SU-DHL-6 (cell line): ENCODE results near the gene DNAAF1.

ENCODE experiments used
- EZH2phosphoT487 ChIP-seq: fragments of 200-600 bp; sonication (generic), shearing (Covaris generic); conservative IDR thresholded peaks from 2 replicates; pipeline ENCODE4 v1.6.1; 2018; ENCODE audit warnings: mild to moderate bottlenecking, antibody characterized with exemption, low read length, moderate library complexity, mixed read lengths
- TF ChIP-seq, protein P1 (sequence below): fragments of 200-600 bp; sonication (generic); IDR thresholded peaks from one replicate; pipeline ENCODE4 v1.5.1; 2017; ENCODE audit warnings: antibody characterized with exemption, mild to moderate bottlenecking, low read length, moderate library complexity; ENCODE audit not compliant: insufficient read depth, poor library complexity, severe bottlenecking

DNA sequence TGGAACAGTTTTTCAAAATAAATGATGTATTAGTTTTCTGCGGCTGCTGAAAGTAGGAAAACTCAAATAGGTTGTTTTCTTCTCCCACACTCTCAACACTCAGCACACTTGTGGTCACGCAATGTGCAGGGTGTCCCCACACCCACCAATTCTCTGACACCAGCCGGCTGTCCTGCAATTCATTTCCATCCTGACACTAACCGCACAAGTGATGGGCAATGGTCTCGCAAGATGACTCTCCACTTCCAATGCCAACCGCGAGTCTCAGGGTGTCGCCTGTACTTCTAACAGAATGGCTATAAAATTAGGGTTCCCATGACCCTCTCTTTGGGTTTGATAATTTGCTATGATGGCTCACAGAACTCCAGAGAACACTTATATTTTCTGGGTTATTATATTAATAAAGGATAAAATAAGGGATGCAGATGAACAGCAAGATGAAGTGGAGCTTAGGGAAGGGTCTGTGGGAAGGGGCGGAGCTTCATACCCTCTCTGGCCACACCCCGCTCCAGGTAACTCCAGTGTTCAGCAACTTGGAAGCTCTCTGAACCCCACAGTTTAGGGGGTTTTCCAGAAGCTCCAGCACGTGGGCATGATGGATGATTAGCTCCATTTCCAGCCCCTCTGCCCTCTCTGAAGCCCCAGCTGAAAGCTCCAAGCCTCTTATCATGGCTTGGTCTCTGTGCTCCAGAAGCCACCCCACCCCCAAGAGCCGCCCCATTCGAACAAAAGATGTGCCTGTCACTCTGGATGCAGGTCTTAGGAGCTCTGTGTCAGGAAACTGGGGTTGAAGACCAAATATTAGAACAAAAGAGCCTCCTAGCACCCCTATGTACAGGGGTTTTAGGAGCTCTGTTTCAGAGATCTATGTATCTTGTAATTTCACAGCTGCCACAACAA lies 21.9 kb downstream of the DNAAF1 start:
- TF ChIP-seq, protein P1, sequence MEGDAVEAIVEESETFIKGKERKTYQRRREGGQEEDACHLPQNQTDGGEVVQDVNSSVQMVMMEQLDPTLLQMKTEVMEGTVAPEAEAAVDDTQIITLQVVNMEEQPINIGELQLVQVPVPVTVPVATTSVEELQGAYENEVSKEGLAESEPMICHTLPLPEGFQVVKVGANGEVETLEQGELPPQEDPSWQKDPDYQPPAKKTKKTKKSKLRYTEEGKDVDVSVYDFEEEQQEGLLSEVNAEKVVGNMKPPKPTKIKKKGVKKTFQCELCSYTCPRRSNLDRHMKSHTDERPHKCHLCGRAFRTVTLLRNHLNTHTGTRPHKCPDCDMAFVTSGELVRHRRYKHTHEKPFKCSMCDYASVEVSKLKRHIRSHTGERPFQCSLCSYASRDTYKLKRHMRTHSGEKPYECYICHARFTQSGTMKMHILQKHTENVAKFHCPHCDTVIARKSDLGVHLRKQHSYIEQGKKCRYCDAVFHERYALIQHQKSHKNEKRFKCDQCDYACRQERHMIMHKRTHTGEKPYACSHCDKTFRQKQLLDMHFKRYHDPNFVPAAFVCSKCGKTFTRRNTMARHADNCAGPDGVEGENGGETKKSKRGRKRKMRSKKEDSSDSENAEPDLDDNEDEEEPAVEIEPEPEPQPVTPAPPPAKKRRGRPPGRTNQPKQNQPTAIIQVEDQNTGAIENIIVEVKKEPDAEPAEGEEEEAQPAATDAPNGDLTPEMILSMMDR = no peak
- TF ChIP-seq EZH2phosphoT487 = no peak
